NCI-H128 (cell line): ENCODE data around the gene RBM15.

Source experiments
- DNase-seq: peaks from one replicate; lab custom pipeline; 2025; ENCODE audit not compliant: unreplicated experiment; lab: John Stamatoyannopoulos, UW

RBM15 gene

DNA sequence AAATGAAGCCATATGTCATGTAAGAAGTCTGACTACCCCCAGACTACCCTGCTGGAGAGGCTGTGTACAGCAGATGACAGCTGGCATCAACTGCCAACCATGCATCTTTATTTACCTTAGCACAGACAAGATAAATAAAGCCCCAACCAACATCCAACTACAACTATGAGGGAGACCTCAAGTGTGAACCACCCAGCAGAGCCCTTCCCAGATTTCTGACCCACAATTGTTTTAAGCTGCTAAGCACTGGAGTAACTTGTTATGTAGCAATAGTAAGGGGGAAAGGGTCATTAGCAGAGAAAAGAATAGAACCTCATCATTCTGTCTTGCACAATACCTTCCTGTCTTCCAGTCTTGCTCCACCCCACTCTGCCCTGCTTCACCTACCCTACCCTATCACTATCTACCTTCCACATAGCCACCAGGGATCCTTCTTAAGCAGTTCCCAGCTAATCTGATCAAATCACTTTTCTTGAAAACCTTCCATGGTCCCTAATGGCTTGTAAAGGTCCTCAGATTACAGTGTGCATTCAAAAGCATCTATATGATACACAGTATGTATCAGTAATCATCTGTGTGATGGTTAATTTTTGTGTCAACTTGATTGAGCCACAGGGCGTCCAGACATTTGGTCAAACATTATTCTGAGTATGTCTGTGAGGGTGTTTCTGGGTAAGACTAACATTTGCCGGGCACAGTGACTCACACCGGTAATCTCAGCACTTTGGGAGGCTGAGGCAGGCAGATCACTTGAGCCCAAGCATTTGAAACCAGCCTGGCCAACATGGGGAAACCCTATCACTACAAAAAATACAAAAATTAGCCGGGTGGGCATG is 19.6 kb upstream of the RBM15 start:
- DNase-seq = no peak

DNA sequence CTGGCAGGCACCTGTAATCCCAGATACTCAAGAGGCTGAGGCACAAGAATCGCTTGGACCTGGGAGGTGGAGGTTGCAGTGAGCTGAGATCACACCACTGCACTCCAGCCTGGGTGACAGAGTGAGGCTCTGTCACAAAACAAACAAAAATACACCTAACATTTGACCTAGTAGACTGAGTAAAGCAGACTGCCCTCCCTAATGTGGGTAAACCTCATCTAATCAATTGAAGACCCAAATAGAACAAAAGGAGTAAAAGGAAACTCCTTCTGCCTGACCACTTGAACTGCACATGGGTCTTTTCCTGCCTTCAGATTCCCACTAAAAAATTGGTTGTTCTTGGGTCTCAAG is 19.0 kb upstream of the RBM15 start:
- no peak for DNase-seq

DNA sequence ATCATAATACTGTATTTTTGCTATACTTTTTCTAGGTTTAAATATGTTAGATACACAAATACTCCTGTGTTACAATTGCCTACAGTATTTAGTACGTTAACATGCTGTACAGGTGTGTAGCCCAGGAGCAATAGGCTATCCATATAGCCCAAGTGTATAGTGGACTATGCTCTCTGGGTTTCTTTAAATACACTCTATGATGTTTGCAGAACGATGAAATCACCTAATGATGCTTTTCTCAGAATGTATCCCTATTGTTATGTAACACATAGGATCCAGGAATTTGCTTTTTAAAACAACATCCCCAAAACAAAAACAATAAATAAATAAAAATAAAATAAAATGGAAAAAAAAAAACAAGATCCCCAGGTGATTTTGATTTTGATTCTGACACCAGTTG is 18.1 kb upstream of the RBM15 start:
- DNase-seq = no peak

DNA sequence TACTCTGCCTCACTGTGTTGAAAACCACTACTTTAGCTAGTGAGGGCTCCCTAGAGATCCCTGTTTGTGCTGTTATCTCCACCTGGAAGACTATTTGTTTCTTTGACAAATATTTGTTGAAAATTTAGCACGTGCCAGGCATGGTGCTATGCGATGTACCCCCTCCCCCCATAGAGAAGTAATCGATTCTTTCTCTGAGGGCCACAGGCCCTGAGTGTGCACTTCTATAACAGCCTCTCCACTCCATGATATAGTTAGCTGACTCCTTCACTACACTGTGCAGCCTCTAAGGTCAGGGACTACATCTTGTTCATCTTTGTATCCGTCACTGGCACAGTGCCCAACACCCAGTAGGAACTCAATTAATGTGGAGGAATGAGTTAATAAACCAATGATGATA is 17.3 kb upstream of the RBM15 start:
- DNase-seq = no peak

DNA sequence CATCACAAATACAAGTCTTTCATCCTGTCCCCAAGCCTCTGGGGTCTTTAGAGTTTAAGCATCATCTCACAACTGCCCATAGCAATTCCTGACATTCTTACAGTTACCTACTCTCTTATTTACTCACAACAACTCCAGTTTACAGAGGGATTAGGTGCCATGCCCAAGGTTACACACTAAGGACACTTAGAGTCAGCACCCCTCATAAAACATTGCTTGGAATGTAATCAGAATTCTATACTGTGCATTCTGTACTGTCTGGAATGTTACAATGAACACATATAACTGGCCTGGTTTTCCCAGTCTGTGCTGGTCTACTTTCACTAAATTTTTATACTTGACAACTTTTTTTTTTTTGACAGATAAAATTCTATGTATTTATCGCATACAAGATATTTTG is 14.5 kb upstream of the RBM15 start:
- DNase-seq = no peak

DNA sequence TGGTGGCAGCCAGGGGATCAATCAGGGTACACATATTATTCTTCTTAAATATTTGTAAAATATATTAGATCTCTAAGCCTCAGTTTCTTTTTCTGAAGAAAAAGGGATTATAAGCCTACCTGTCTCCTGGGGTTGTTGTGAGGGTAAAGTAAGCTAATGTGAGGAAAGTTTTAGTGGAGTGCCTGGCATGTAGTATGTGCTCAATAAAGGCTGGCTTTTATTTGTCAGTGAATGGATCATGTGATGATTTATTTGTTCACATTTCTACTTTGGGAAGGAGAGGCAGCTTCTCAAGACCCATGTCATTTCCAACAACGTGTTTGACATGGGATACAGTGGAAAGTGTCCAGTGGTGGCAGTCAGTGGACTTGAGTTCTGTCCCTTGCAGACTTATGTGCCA is 12.4 kb upstream of the RBM15 start:
- no peak for DNase-seq

DNA sequence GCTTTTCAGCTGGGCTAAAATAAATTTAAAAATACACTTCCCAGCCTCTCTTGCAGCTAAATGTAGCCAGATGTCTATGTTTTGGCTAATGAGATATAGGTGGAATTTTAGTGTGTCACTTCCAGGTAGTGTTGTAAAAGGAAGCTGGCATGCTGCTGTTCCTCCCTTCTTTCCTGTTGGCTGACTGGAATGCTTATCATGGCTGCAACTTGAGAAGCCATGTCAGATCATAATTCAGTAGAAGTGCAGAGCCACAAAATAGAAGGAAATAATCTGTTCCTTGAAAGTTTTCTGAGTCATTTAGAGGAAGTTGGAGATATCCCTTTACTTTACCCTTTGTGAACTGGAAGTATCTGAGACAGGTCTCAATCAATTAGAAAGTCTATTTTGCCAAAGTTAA is 10.9 kb upstream of the RBM15 start:
- DNase-seq = no peak

DNA sequence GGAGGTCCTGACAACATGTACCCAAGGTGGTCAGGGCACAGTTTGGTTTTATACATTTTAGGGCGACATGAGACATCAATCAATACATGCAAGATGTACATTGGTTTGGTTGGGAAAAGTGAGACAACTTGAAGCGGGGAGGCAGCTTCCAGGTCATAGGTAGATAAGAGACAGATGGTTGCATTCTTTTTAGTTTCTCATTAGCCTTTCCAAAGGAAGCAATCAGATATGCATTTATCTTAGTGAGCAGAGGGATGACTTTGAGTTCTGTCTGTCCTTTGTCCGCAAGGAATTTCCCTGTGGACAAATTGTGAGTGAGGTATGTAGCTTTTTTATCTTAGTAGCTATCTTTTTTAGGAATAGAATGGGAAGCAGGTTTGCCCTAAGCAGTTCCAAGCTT is 10.5 kb upstream of the RBM15 start:
- DNase-seq = no peak

DNA sequence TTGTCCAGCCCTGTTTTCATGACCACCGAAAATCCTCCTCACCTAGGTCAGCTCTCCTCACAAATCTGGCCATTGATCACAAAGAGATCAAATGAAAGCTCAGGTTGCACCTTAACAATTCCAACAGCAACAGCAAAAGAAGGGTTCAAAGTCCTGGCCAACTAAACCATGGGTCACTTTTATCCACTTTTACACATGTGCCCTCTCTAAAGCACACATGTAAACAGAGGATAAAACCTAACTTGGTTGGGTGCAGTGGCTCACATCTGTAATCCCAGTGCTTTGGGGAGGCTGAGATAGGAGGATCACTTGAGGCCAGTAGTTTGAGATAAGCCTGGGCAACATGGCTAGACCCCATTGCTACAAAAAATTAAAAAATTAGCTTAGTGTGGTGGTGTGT is 3.9 kb upstream of the RBM15 start:
- DNase-seq = no peak

DNA sequence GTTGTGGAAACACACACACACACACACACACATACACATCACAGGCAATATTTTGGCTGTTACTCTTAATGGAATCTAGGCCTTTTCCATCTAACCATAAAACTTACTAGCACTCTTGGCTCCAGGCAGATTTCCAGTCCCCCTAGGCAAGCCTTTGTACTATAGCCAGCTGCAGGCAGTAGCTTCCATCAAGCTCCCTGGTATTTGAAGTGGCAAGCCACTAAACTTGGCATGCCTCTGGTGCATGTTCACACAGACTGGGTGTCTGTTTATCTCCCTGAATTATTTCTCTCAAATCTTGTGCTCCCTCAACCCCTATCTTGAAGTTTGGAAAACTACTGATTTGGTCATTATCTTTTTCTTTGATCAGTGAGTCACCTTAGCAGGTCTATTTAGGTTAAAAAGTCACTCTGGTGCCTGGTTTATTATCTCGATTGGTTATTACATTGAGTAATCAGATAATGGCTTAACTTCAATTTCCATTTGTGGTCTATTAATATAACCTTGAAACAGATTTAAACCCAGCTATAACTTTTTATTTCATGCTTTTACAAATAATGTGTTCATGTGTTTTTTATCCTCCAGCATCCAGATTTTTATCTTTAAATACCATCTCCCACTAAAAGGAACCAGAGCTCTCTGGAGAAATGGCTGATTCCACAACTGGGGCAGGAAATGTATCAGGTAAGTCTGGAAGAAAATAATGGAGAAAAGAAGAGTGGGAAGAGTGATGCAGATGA is 2.7 kb upstream of the RBM15 start:
- DNase-seq = no peak

DNA sequence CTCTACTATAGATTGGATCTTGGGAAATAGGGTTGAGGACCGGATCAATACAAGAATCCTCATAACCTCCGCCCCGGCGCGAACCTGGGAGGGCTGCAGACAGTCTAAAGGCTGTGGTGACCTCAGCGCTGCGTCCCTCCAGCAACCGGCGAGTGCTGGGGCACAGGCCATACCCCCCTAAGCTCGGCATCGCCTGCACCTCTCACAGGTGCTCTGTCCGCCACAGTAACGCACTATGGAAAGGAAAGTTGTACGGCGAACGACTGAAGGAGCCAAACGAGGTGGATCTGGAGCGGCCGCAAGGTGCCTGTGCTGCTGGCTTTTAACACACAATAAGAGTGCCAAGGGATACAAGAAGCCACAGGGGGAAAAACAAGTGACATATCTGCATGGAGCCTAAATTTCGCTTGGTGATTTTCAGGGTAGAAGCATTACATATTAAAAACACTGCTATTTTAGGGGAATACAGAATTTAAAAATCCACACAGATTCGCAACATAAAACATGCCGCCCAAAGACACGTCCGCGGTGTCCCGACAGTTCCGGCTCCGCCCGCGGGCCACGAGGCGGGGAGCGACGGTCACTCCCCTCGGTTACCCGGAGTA is 1.4 kb upstream of the RBM15 start:
- no peak for DNase-seq

DNA sequence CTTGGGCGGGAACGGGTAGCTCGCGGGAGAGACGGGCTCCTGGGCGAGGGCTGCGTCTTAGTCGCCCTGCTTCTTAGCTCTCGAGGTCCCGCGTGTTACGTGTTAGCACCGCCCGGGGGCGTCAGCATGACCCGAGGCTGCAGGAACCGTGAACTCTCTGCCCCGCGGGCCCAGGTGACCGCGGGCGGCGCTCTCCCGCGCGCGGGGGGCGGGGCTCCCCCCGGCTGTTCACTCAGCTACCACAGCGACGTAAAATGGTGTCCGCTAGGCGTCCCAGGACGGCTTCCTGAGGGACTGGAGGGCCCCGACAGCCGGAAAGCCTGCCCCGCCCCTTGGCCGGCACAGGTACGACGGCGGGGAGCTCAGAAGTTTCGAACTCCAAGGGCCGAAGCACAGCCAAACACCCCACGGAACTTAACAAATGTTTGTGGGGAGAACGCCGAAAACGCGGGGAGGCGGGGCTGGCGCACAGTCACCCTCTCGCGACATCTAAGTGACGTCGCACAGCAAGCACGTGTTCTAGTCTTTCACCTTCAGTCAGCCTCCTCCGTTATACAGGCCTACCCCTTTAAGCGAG is 780 bp upstream of the RBM15 start:
- DNase-seq = peak; percentile 83

DNA sequence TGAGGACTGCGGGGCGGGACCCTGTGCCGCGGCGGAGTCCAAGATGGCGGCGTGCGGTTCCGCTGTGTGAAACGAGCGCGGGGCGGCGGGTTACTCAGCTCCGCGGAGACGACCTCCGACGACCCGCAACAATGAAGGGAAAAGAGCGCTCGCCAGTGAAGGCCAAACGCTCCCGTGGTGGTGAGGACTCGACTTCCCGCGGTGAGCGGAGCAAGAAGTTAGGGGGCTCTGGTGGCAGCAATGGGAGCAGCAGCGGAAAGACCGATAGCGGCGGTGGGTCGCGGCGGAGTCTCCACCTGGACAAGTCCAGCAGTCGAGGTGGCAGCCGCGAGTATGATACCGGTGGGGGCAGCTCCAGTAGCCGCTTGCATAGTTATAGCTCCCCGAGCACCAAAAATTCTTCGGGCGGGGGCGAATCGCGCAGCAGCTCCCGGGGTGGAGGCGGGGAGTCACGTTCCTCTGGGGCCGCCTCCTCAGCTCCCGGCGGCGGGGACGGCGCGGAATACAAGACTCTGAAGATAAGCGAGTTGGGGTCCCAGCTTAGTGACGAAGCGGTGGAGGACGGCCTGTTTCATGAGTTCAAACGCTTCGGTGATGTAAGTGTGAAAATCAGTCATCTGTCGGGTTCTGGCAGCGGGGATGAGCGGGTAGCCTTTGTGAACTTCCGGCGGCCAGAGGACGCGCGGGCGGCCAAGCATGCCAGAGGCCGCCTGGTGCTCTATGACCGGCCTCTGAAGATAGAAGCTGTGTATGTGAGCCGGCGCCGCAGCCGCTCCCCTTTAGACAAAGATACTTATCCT is 430 bp downstream of the RBM15 start:
- DNase-seq = no peak

DNA sequence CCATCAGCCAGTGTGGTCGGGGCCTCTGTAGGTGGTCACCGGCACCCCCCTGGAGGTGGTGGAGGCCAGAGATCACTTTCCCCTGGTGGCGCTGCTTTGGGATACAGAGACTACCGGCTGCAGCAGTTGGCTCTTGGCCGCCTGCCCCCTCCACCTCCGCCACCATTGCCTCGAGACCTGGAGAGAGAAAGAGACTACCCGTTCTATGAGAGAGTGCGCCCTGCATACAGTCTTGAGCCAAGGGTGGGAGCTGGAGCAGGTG is 961 bp downstream of the RBM15 start:
- no peak for DNase-seq

DNA sequence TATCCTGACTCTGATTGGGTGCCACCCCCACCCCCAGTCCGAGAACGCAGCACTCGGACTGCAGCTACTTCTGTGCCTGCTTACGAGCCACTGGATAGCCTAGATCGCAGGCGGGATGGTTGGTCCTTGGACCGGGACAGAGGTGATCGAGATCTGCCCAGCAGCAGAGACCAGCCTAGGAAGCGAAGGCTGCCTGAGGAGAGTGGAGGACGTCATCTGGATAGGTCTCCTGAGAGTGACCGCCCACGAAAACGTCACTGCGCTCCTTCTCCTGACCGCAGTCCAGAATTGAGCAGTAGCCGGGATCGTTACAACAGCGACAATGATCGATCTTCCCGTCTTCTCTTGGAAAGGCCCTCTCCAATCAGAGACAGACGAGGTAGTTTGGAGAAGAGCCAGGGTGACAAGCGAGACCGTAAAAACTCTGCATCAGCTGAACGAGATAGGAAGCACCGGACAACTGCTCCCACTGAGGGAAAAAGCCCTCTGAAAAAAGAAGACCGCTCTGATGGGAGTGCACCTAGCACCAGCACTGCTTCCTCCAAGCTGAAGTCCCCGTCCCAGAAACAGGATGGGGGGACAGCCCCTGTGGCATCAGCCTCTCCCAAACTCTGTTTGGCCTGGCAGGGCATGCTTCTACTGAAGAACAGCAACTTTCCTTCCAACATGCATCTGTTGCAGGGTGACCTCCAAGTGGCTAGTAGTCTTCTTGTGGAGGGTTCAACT is 2.1 kb downstream of the RBM15 start:
- no peak for DNase-seq

DNA sequence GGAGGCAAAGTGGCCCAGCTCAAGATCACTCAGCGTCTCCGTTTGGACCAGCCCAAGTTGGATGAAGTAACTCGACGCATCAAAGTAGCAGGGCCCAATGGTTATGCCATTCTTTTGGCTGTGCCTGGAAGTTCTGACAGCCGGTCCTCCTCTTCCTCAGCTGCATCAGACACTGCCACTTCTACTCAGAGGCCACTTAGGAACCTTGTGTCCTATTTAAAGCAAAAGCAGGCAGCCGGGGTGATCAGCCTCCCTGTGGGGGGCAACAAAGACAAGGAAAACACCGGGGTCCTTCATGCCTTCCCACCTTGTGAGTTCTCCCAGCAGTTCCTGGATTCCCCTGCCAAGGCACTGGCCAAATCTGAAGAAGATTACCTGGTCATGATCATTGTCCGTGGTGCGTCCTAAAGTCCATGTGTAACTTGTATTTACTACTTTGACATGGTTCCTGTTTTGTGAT is 2.7 kb downstream of the RBM15 start:
- DNase-seq = no peak

DNA sequence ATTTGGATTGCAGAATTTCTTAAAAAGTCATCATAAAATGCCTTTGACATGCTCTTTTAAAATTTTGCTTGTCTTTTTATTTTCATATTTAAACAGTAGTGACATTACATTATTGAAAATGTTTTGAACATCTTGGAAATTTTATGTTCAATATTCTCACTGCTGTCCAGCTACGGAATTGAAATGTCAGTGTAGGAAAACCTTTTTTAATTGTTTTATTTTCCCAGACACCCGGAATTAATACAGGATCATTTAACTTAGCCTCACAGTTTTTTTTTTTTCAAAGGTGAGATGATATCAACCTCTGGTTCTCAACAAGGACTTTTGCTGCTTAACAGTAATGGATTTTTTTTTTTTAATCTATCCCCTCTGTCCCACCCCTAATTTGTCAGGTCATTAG is 4.1 kb downstream of the RBM15 start:
- DNase-seq = no peak

DNA sequence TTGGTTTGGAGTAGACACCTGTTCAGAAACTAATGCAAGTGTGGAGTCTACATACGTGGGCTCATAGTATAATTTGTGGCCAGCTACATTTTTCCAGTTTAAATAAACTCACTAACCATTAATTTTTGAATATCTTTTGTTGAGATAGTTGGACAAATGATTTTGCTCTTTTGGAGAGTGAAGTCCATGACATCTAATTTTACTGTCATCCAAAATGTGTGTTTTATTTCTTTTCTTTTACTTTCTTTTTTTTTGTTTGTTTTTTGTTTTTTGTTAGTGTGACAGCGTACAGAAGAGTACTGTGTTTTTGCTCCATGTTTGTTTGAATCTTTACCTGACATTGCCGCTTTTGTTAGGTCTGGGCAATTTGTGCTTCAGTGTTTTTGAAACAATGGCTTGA is 5.0 kb downstream of the RBM15 start:
- DNase-seq = no peak

DNA sequence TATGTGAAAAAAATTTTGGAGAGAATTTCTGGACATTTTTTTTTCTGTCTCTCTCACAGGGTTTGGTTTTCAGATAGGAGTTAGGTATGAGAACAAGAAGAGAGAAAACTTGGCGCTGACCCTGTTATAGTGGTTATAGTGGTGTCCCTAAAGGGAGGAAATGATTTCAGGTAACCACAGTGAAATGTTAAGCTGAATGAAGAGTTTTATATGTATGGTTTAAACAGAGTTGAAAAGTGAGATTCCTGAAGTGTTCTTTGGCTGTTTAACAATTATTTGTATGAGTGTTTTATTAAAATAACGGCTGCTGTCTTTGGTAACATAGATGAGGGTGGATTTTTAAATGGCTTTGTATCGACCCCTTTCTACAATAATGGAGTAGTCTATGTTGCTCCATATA is 6.3 kb downstream of the RBM15 start:
- DNase-seq = no peak

DNA sequence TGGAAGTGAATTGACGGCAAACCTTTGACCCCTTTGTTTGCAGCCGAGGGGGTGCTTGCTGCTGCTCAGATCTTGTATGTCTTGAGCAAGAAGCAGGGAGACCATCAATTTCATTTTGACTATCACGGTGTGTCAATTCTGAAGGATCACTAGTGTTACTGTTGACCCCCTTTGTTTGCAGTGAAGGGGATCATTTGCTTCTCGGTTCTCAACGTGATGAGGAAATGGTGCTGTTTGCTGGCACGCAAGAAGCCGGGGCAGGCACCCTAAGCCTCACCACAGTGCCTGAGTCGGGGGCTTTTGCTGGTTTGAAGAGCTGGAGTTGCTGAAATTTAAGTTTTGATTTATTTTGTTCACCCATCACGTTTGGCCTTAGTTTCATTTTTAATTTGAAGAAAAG is 7.5 kb downstream of the RBM15 start:
- no peak for DNase-seq
